ENCODE results near the gene PCSK7. TPM values are rescaled to one million over a fixed set of nuclear protein-coding genes. Genes with fewer than 3 reads are reported as not detected.
A peak's percentile ranks its signal among the peaks of the same experiment; 100 is the strongest.

Gene PCSK7
- total RNA-seq, 4 donors from 2014 or later = 37.6 to 83.2 (median 56.0) TPM

- intact Hi-C loops (cut with DNase I; ENCODE audit: low total_unique reads) = no loop called here
- no peak for TF ChIP-seq POLR2A (IDR thresholded peaks at IDR 0.05)
- TF ChIP-seq, protein P1, sequence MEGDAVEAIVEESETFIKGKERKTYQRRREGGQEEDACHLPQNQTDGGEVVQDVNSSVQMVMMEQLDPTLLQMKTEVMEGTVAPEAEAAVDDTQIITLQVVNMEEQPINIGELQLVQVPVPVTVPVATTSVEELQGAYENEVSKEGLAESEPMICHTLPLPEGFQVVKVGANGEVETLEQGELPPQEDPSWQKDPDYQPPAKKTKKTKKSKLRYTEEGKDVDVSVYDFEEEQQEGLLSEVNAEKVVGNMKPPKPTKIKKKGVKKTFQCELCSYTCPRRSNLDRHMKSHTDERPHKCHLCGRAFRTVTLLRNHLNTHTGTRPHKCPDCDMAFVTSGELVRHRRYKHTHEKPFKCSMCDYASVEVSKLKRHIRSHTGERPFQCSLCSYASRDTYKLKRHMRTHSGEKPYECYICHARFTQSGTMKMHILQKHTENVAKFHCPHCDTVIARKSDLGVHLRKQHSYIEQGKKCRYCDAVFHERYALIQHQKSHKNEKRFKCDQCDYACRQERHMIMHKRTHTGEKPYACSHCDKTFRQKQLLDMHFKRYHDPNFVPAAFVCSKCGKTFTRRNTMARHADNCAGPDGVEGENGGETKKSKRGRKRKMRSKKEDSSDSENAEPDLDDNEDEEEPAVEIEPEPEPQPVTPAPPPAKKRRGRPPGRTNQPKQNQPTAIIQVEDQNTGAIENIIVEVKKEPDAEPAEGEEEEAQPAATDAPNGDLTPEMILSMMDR (IDR thresholded peaks at IDR 0.05) = no peak
- H3K4me3 ChIP-seq (ENCODE audit: low read depth, poor library complexity, severe bottlenecking) = no peak overlapping the region
- 72 to 87% methylated on average over 14 of the region's 14 CpGs for WGBS, 2 donors
- peak in 1 of 2 donors; percentile 62 for DNase-seq (ENCODE audit: low spot score in 2 of 2)
Measured at GRCh38 chr11:117171404-117172061, 60.3 kb downstream of the PCSK7 start.

DNA sequence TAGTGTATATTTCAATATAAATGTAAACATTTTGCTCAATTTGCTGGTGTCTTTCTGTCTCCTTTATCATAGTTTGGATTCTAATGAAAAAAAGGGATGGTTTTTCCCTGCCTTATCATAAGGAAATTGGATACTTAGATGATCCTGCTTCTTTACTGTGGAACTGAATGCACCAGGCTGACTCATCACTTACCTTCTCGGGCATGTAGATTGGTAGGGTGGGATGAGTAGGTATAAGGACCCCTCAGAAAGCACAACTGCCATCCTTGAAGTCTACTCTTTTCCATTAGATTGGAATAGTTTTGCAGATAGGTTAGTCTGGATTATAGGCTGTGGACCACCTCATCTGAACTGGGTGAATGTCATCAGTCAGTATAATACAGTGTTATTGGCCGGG, 60.9 kb downstream of the PCSK7 start:
- WGBS, 2 donors = 92 to 98% methylated on average over 2 of the region's 2 CpGs
- no peak for DNase-seq (ENCODE audit: low spot score in 2 of 2)
- H3K4me3 ChIP-seq (ENCODE audit: low read depth, poor library complexity, severe bottlenecking) = no peak overlapping the region
- TF ChIP-seq, protein P1 (IDR thresholded peaks at IDR 0.05) = no peak
- TF ChIP-seq POLR2A (IDR thresholded peaks at IDR 0.05) = no peak
- intact Hi-C loops (cut with DNase I; ENCODE audit: low total_unique reads) = no loop called here

DNA sequence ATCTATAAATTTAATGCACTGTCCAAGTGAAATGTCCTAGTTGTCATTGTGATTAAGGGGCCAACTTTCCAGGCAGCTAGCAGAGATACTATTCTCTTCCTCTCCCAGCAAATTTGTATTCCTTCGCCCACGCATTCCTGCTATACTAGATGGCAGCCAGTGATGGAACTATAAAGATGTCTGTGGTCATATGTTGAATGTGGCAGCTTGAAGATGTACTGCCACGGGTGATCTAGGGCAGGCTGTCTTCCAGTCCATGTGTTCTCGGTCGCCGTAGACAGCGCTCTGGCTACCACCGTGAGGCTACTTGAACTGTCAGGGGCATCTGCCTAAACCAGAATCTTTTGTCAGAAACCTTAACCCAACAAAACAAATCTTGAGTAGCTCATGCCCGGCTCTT, 61.7 kb downstream of the PCSK7 start:
- WGBS, 2 donors = 90 to 92% methylated on average over 9 of the region's 9 CpGs
- DNase-seq (ENCODE audit: low spot score in 2 of 2) = no peak
- no peak for TF ChIP-seq POLR2A (IDR thresholded peaks at IDR 0.05)
- TF ChIP-seq, protein P1 (IDR thresholded peaks at IDR 0.05) = no peak
- no peak overlapping the region for H3K4me3 ChIP-seq (ENCODE audit: low read depth, poor library complexity, severe bottlenecking)
- intact Hi-C loops (cut with DNase I; ENCODE audit: low total_unique reads) = no loop called here

DNA sequence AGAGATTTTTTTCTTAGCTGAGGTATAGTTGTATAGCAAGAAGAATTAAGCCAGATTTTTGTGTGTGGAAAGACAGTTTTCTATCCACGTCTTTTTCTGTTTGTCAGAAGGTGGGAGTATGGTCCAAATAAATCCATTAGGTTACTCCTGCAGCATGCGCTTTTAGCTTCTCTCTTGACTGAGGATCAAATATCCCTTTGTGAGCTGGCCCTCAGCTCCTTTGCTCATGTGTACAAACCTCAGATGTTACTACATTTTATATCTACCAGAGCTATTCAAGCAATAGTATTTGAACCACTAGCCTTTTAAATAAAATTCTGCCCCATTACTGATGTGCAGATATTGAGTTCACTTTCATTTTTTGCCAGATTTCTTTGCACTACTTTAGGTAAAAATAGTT, 62.1 kb downstream of the PCSK7 start:
- WGBS, 2 donors = 88 to 97% methylated on average over 2 of the region's 2 CpGs
- TF ChIP-seq, protein P1 (IDR thresholded peaks at IDR 0.05) = no peak
- TF ChIP-seq POLR2A (IDR thresholded peaks at IDR 0.05) = no peak
- intact Hi-C loops (cut with DNase I; ENCODE audit: low total_unique reads) = no loop called here
- H3K4me3 ChIP-seq (ENCODE audit: low read depth, poor library complexity, severe bottlenecking) = no peak overlapping the region
- no peak for DNase-seq (ENCODE audit: low spot score in 2 of 2)

DNA sequence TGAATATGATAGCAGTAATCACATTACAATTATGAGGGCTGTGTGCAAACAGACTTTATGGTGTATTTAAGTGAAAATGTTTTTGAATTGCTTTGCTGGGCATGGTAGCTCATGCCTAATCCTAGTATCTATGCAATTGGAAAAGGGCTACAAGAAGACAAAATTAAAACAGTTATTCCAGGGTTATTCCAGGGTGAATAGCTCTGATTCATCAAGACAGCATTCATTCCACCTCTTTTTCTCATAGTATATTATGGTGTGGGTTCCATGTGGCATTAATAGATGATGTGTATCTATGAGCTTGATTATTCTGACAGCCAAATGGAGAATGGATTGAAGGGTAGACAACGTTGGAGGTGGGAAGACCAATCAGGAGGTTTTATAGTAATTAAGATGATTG, 65.4 kb downstream of the PCSK7 start:
- no peak for TF ChIP-seq POLR2A (IDR thresholded peaks at IDR 0.05)
- TF ChIP-seq, protein P1 (IDR thresholded peaks at IDR 0.05) = no peak
- H3K4me3 ChIP-seq (ENCODE audit: low read depth, poor library complexity, severe bottlenecking) = no peak overlapping the region
- no peak for DNase-seq (ENCODE audit: low spot score in 2 of 2)
- 42 to 53% methylated on average over 1 of the region's 1 CpG for WGBS, 2 donors
- intact Hi-C loops (cut with DNase I; ENCODE audit: low total_unique reads) = no loop called here

DNA sequence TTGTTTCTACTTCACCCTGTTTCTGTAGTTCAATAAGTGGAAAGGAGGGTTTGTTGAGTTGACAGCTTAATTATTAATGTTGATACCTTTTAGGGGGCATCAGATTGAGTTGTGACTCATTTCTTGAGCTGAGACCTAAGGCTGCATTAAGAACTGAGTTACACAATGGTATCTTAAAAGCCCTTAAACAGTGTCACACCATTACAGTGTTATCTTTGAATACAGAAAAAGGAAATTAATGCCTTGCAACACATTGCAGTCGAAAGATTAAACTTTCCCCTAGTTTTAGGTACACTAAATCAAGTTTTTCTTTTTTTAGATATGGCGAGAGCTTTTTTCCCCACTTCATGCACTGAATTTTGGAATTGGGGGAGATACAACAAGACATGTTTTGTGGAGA, 71.0 kb downstream of the PCSK7 start:
- TF ChIP-seq, protein P1 (IDR thresholded peaks at IDR 0.05) = no peak
- TF ChIP-seq POLR2A (IDR thresholded peaks at IDR 0.05) = no peak
- 85 to 88% methylated on average over 2 of the region's 2 CpGs for WGBS, 2 donors
- no peak for DNase-seq (ENCODE audit: low spot score in 2 of 2)
- intact Hi-C loops (cut with DNase I; ENCODE audit: low total_unique reads) = no loop called here
- no peak overlapping the region for H3K4me3 ChIP-seq (ENCODE audit: low read depth, poor library complexity, severe bottlenecking)

Data from lower leg skin (tissue), 4 donors.